Thymus (tissue), 11 donors: ENCODE data around the gene SVOPL. TPM values are rescaled to one million over a fixed set of nuclear protein-coding genes. Genes with fewer than 3 reads are reported as not detected.

ENCODE experiments used
- DNase-seq, 9 donors: peaks; one replicate each; pipeline ENCODE4 v3.0.0-alpha.2; 2013; ENCODE audit warnings: low spot score in 9 of 9, low read depth in 6 of 9, missing footprints in 1 of 9
- H3K27ac ChIP-seq, 2 donors: one replicate each; pipeline ENCODE4 v1.5.1; 2013; ENCODE audit warnings: control low read depth in 1 of 2, low read depth in 1 of 2, low read length in 1 of 2, mild to moderate bottlenecking in 1 of 2, moderate library complexity in 1 of 2
- H3K27me3 ChIP-seq, 2 donors: one replicate each; pipeline ENCODE4 v1.5.1; 2013; ENCODE audit warnings: low read length in 1 of 2; ENCODE audit not compliant: control insufficient read depth in 2 of 2, insufficient read depth in 1 of 2
- H3K36me3 ChIP-seq, 2 donors: one replicate each; pipeline ENCODE4 v1.5.1; 2013; ENCODE audit warnings: low read length in 1 of 2, mild to moderate bottlenecking in 1 of 2, moderate library complexity in 1 of 2; ENCODE audit not compliant: control insufficient read depth in 2 of 2, insufficient read depth in 2 of 2
- H3K4me1 ChIP-seq, 2 donors: one replicate each; pipeline ENCODE4 v1.5.1; 2013; ENCODE audit warnings: low read length in 2 of 2; ENCODE audit not compliant: control insufficient read depth in 2 of 2, insufficient read depth in 2 of 2
- H3K4me3 ChIP-seq, 2 donors: one replicate each; pipeline ENCODE4 v1.5.1; 2013; ENCODE audit warnings: low read length in 2 of 2, control low read depth in 1 of 2, mild to moderate bottlenecking in 1 of 2
- H3K9me3 ChIP-seq, 2 donors: one replicate each; pipeline ENCODE4 v1.5.1; 2013; ENCODE audit warnings: low read length in 1 of 2, mild to moderate bottlenecking in 1 of 2; ENCODE audit not compliant: control insufficient read depth in 2 of 2, insufficient read depth in 1 of 2
- WGBS: extraction: QIAGEN DNeasy Blood & Tissue Kit; methylation state at CpG from one replicate; pipeline ENCODE4 v1.1.7; 2013; 5-methylcytosine and 5-hydroxymethylcytosine counted together
- polyA plus RNA-seq: library from polyadenylated mRNA; stranded (reverse); fragments of 200-250 nt; gene quantifications from one replicate; pipeline ENCODE4 v1.2.3, GENCODE V29; 2013
- total RNA-seq: library from RNA; stranded (reverse); fragments of 120-200 nt; gene quantifications from one replicate; pipeline ENCODE4 v1.2.4, GENCODE V29; 2013
- donor health status: healthy.

The SVOPL gene
- total and polyA plus RNA-seq, 2 donors, result 1.7 to 2.6 TPM

- Histone ChIP-seq H3K4me1 (no peaks in the 10 kb centered on the region), H3K36me3 (peaks cover 4 to 31% of the 10 kb centered on the region in 2 donors), H3K4me3 (no peak overlapping the region), H3K27me3 (no peaks in the 10 kb centered on the region), H3K27ac (no peak overlapping the region), H3K9me3 (no peaks in the 10 kb centered on the region)
- WGBS, result 97% methylated on average over 4 of the region's 4 CpGs
- DNase-seq, result no peak
Observed at GRCh38 chr7:138587485-138587884, 113.7 kb downstream of the SVOPL start.

DNA sequence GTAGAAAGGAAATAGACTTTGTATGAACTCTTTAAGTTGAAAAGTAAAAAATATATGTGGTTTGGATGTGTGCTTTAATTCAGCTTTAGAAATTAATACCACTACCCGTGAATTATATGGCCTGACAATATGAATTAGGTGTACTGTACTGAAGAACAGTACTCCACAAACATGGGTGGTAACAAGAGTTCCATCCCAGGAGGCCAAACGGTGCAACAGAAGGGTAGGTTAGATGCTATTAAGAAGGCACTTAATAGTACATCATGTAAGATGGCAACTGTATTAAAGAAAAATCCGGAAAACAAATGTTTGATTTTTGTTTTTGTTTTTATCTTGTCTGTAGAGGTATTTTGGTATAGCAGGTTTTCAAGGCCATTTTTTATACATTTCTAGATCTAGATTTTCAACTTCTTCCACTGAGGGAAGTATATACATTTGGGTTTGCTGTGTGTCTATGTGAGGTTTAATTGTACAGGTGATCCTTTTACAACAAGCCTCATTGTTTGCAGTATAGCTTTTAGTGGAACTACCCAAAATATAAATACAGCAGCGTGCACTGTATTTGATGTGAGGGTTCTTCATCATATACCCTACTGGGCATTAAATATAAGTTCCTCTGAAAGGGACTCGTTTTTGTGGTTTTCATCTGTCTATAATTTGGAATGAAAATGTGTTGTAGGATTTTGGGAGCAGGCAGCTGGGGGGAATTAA is 115.7 kb downstream of the SVOPL start:
- no peak for DNase-seq
- Histone ChIP-seq H3K27me3 (no peaks in the 10 kb centered on the region), H3K9me3 (no peaks in the 10 kb centered on the region), H3K4me1 (no peaks in the 10 kb centered on the region), H3K4me3 (no peak overlapping the region), H3K36me3 (peaks cover 5 to 44% of the 10 kb centered on the region in 2 donors), H3K27ac (no peak overlapping the region)
- 97% methylated on average over 5 of the region's 5 CpGs for WGBS

DNA sequence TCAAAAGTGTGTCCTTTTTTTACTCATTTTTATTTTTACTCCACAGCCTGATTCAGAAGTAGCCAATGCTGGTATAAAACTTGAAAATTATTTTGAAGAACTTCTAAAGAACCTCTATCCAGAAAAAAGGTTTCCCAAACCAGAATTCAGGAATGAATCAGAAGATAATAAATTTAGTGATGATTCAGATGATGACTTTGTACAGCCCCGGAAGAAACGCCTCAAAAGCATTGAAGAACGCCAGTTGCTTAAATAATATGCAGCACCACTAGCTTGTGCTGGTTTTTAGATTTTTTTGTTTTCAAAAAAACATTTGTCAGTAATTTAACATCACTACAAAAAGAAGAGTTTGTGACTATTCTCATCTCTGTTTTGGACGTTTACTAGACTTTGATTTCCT is 116.5 kb downstream of the SVOPL start:
- DNase-seq, result no peak
- no peak overlapping the region for H3K27ac ChIP-seq
- no peaks in the 10 kb centered on the region for H3K9me3 ChIP-seq
- H3K4me1 ChIP-seq, result no peaks in the 10 kb centered on the region
- H3K27me3 ChIP-seq, result no peaks in the 10 kb centered on the region
- no peak overlapping the region for H3K4me3 ChIP-seq
- 97% methylated on average over 4 of the region's 4 CpGs for WGBS
- H3K36me3 ChIP-seq, result peaks cover 6 to 51% of the 10 kb centered on the region in 2 donors

DNA sequence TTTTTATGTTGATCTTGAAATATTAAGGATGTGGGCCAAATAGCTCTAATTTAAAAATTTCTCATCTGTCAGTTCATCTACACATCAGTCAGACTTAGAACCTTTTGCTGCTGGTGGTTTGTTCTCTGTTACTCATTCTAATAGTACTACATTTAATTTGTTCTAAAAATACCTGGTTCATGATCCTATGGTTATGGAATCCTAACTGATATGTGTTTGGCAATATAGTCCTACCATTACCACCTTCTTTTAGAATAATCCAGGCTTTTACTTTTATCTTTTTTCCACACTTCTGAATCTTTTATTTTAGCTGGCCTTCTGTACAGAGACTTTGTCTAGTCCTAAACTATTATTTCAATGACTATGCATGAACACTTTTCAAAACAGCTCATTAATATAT is 116.9 kb downstream of the SVOPL start:
- no peak for DNase-seq
- peaks cover 7 to 55% of the 10 kb centered on the region in 2 donors for H3K36me3 ChIP-seq

GRCh38 chr7:138581065-138581464 is 120.1 kb downstream of the SVOPL start:
- no peaks in the 10 kb centered on the region for H3K27me3 ChIP-seq
- no peak for DNase-seq
- H3K27ac ChIP-seq, result no peak overlapping the region
- H3K9me3 ChIP-seq, result no peaks in the 10 kb centered on the region
- H3K4me3 ChIP-seq, result no peak overlapping the region
- H3K4me1 ChIP-seq, result no peaks in the 10 kb centered on the region
- 97% methylated on average over 4 of the region's 4 CpGs for WGBS
- peaks cover 9 to 66% of the 10 kb centered on the region in 2 donors for H3K36me3 ChIP-seq

More for the DNA sequence above, 116.9 kb downstream of the SVOPL start:
- Histone ChIP-seq H3K9me3 (no peaks in the 10 kb centered on the region), H3K4me1 (no peaks in the 10 kb centered on the region), H3K27ac (no peak overlapping the region), H3K27me3 (no peaks in the 10 kb centered on the region), H3K4me3 (no peak overlapping the region)

DNA sequence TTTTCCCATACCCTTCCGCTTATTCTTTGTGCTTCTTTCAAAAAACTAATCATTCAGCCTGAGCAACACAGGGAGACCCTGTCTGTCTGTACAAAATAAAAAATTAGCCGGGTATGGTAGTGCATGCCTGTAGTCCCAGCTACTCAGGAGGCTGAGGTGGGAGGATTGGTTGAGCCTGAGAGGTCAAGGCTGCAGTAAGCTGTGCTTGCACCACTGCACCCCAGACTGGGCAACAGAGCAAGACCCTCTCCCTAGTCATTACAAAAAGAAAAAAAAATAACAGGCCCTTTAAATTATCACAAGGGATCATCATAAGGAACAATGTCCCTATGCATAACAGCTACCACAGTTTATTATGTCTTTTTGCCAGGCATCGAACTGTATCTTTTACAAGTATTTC is 121.5 kb downstream of the SVOPL start:
- H3K36me3 ChIP-seq, result peaks cover 9 to 61% of the 10 kb centered on the region in 2 donors
- no peaks in the 10 kb centered on the region for H3K27me3 ChIP-seq
- no peaks in the 10 kb centered on the region for H3K9me3 ChIP-seq
- no peaks in the 10 kb centered on the region for H3K4me1 ChIP-seq
- over 99% methylated on average over 3 of the region's 3 CpGs for WGBS
- no peak for DNase-seq
- H3K4me3 ChIP-seq, result no peak overlapping the region
- no peak overlapping the region for H3K27ac ChIP-seq

DNA sequence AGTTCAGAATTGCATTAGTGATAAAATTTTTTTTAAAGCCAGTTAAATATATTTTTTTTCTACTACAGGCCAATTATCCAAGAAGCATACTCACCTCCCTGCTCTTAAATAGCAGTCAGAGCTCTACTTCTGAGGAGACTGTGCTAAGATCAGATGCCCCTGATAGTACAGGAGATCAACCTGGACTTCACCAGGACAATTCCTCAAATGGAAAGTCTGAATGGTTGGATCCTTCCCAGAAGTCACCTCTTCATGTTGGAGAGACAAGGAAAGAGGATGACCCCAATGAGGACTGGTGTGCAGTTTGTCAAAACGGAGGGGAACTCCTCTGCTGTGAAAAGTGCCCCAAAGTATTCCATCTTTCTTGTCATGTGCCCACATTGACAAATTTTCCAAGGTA is 122.0 kb downstream of the SVOPL start:
- no peak overlapping the region for H3K27ac ChIP-seq
- no peaks in the 10 kb centered on the region for H3K9me3 ChIP-seq
- H3K36me3 ChIP-seq, result peaks cover 9 to 57% of the 10 kb centered on the region in 2 donors
- no peaks in the 10 kb centered on the region for H3K4me1 ChIP-seq
- no peak overlapping the region for H3K4me3 ChIP-seq
- no peaks in the 10 kb centered on the region for H3K27me3 ChIP-seq
- WGBS, result 97% methylated on average over 1 of the region's 1 CpG
- no peak for DNase-seq

DNA sequence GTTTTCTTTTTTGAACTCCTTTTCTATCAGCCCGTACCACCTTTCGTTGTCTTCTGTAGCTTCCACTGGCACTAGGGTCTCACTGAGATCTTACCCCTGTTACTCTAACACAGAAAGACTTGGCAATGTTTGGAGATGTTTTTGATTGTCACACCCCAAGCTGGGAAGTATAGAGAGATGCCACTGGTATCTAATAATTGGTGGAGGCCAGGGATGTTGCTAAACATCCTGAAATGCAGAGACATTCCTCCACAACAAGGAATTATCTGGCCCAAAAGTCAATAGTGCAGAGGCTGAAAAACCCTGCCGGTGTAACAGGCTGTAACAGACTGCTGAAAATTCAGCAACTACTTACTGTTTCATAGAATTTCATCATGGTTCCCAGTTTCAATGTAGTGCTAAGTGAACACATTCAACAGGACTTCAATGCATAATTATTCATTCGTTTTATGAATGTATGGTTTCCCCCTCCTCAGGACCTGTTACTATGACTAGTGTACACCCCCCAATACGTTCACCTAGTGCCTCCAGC is 125.2 kb downstream of the SVOPL start:
- Histone ChIP-seq H3K9me3 (no peaks in the 10 kb centered on the region), H3K4me1 (no peaks in the 10 kb centered on the region), H3K27ac (no peak overlapping the region), H3K36me3 (peaks cover 14 to 65% of the 10 kb centered on the region in 2 donors), H3K27me3 (no peaks in the 10 kb centered on the region), H3K4me3 (no peak overlapping the region)
- no peak for DNase-seq
- 99% methylated on average over 5 of the region's 5 CpGs for WGBS

GRCh38 chr7:138573741-138574140 is 127.4 kb downstream of the SVOPL start:
- peaks cover 16 to 58% of the 10 kb centered on the region in 2 donors for H3K36me3 ChIP-seq
- H3K27me3 ChIP-seq, result no peaks in the 10 kb centered on the region
- H3K4me3 ChIP-seq, result no peak overlapping the region
- no peak for DNase-seq
- H3K9me3 ChIP-seq, result no peaks in the 10 kb centered on the region
- 98% methylated on average over 4 of the region's 4 CpGs for WGBS
- H3K4me1 ChIP-seq, result no peaks in the 10 kb centered on the region
- H3K27ac ChIP-seq, result no peak overlapping the region
